GM19324 (cell line): ENCODE data around the gene CD47.

Experiments used
- ATAC-seq: cut with Tn5 transposase; IDR thresholded peaks from one replicate; pipeline ENCODE4 v1.9.1; 2021; ENCODE audit warnings: mild to moderate bottlenecking, moderate library complexity; ENCODE audit not compliant: unreplicated experiment, low FRiP score

The CD47 gene

GRCh38 chr3:108093616-108094015, 2.8 kb upstream of the CD47 start:
- no peak for ATAC-seq

GRCh38 chr3:108093021-108093420, 2.2 kb upstream of the CD47 start:
- no peak for ATAC-seq

GRCh38 chr3:108092501-108092900, 1.7 kb upstream of the CD47 start:
- no peak for ATAC-seq

- ATAC-seq = no peak
These were observed 843 bp upstream of the CD47 start for GRCh38 chr3:108091498-108092250.

- peak; percentile 6 for ATAC-seq
These were observed 656 bp downstream of the CD47 start for GRCh38 chr3:108090049-108090700.

GRCh38 chr3:108089579-108089978, 1.3 kb downstream of the CD47 start:
- ATAC-seq = no peak

GRCh38 chr3:108088697-108089096, 2.1 kb downstream of the CD47 start:
- no peak for ATAC-seq

- ATAC-seq = no peak
These were observed 2.7 kb downstream of the CD47 start for GRCh38 chr3:108088146-108088545.

GRCh38 chr3:108086653-108087052, 4.2 kb downstream of the CD47 start:
- no peak for ATAC-seq

GRCh38 chr3:108085810-108086350, 5.0 kb downstream of the CD47 start:
- ATAC-seq = no peak

GRCh38 chr3:108085370-108085769, 5.5 kb downstream of the CD47 start:
- no peak for ATAC-seq

GRCh38 chr3:108079877-108080276, 11.0 kb downstream of the CD47 start:
- ATAC-seq = no peak

GRCh38 chr3:108079043-108079442, 11.8 kb downstream of the CD47 start:
- no peak for ATAC-seq

- no peak for ATAC-seq
These were observed 14.3 kb downstream of the CD47 start for GRCh38 chr3:108076564-108076963.

- no peak for ATAC-seq
These were observed 16.9 kb downstream of the CD47 start for GRCh38 chr3:108073764-108074431.

GRCh38 chr3:108071368-108071767, 19.5 kb downstream of the CD47 start:
- ATAC-seq = no peak

GRCh38 chr3:108070356-108070755, 20.5 kb downstream of the CD47 start:
- no peak for ATAC-seq

- no peak for ATAC-seq
These were observed 23.1 kb downstream of the CD47 start for GRCh38 chr3:108067768-108068167.

- ATAC-seq = no peak
These were observed 25.7 kb downstream of the CD47 start for GRCh38 chr3:108065096-108065495.

GRCh38 chr3:108064293-108064887, 26.4 kb downstream of the CD47 start:
- no peak for ATAC-seq

- ATAC-seq = no peak
These were observed 28.8 kb downstream of the CD47 start for GRCh38 chr3:108062051-108062450.
